ENCODE data around the gene UBAC2. TPM values are rescaled to one million over a fixed set of nuclear protein-coding genes. Genes with fewer than 3 reads are reported as not detected.

UBAC2 gene
- total and polyA plus RNA-seq, 2 donors (not counting 1 experiment from before 2014, with no cell fraction given): 32.4 to 87.4 TPM

DNA sequence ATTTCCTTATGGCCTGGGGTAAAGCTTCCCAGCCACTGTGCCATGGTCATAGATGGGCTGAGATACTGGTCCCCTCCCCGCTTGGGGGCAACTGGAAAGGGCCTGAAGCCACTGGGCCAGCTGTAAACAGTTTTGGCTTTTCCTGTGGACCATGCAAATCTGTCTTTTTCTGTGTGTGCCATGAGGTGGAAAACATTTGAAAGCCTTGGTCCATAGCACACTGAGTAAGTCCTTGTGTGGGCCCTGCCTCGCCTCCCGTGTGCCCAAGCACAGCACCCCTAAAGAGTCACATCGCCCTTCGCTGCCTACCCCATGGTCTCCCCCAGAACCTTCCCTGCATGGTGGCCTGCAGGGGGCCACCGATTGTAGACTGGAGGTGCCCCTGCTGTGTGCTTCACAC, 158.9 kb downstream of the UBAC2 start:
- Histone ChIP-seq H3K36me3 (ENCODE audit: control insufficient read depth, insufficient read depth, low read length) (no peaks in the 10 kb centered on the region), H3K79me2 (ENCODE audit: control insufficient read depth, insufficient read depth, low read length) (no peaks in the 10 kb centered on the region), H3K4me3 (replicated peaks in 1 of 4; ENCODE audit: control extremely low read depth in 1 of 4, insufficient read depth in 1 of 4, low read depth in 3 of 4, low read length in 4 of 4) (no peak overlapping the region), H3K9me3 (ENCODE audit: control insufficient read depth, insufficient read depth, low read depth, low read length) (no peaks in the 10 kb centered on the region), H3K27me3 (ENCODE audit: control insufficient read depth, insufficient read depth, low read length) (no peaks in the 10 kb centered on the region), H3K9ac (ENCODE audit: insufficient read depth, low read length) (no peak overlapping the region), H3K4me1 (ENCODE audit: control insufficient read depth, extremely low read depth, insufficient read depth, low read length) (peaks cover 8% of the 10 kb centered on the region), H3K4me2 (ENCODE audit: extremely low read depth, insufficient read depth, low read length) (no peak overlapping the region), H2AFZ (ENCODE audit: low read length) (no peak overlapping the region), H3K27ac (ENCODE audit: insufficient read depth, low read length) (no peak overlapping the region), H4K20me1 (ENCODE audit: control insufficient read depth, extremely low read depth, insufficient read depth, low read length) (no peaks in the 10 kb centered on the region)
- DNase-seq (ENCODE audit: low read depth in 2 of 2): no peak
- no peak for TF ChIP-seq CTCF (conservative IDR thresholded peaks at IDR 0.05 in 1 of 2, IDR thresholded peaks at IDR 0.05 in 1 of 2; ENCODE audit: low read depth in 1 of 2, low read length in 2 of 2)
- no peak for TF ChIP-seq EZH2 (IDR thresholded peaks at IDR 0.05; ENCODE audit: low read length, missing control alignments)

DNA sequence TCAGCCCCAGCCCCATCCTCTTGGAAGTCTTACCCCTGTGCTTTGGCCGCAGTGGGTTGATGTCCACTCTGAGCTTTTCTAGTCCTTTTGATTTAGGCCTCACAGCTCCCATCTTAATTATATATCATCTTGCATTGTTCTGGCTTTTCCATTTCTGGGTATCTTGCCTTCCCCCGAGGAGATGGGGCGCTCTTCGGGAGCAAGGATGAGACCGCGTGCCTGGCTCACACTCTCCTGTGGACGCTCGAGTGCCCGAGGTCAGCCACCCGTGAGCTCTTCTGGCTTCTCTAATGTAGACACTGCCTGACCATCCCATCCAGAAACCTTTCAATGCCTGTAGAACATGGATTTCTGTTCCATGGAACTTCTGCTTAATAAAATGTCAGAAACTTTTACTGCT, 160.0 kb downstream of the UBAC2 start:
- H3K4me2 ChIP-seq (ENCODE audit: extremely low read depth, insufficient read depth, low read length): no peak overlapping the region
- H3K4me3 ChIP-seq (replicated peaks in 1 of 4; ENCODE audit: control extremely low read depth in 1 of 4, insufficient read depth in 1 of 4, low read depth in 3 of 4, low read length in 4 of 4): no peak overlapping the region
- no peaks in the 10 kb centered on the region for H3K9me3 ChIP-seq (ENCODE audit: control insufficient read depth, insufficient read depth, low read depth, low read length)
- no peaks in the 10 kb centered on the region for H4K20me1 ChIP-seq (ENCODE audit: control insufficient read depth, extremely low read depth, insufficient read depth, low read length)
- H3K36me3 ChIP-seq (ENCODE audit: control insufficient read depth, insufficient read depth, low read length): no peaks in the 10 kb centered on the region
- no peaks in the 10 kb centered on the region for H3K79me2 ChIP-seq (ENCODE audit: control insufficient read depth, insufficient read depth, low read length)
- H3K27me3 ChIP-seq (ENCODE audit: control insufficient read depth, insufficient read depth, low read length): no peaks in the 10 kb centered on the region
- no peak overlapping the region for H3K27ac ChIP-seq (ENCODE audit: insufficient read depth, low read length)
- no peak for TF ChIP-seq EZH2 (IDR thresholded peaks at IDR 0.05; ENCODE audit: low read length, missing control alignments)
- no peak for TF ChIP-seq CTCF (conservative IDR thresholded peaks at IDR 0.05 in 1 of 2, IDR thresholded peaks at IDR 0.05 in 1 of 2; ENCODE audit: low read depth in 1 of 2, low read length in 2 of 2)
- peaks cover 8% of the 10 kb centered on the region for H3K4me1 ChIP-seq (ENCODE audit: control insufficient read depth, extremely low read depth, insufficient read depth, low read length)
- no peak for DNase-seq (ENCODE audit: low read depth in 2 of 2)
- no peak overlapping the region for H3K9ac ChIP-seq (ENCODE audit: insufficient read depth, low read length)
- H2AFZ ChIP-seq (ENCODE audit: low read length): no peak overlapping the region

- no peak for TF ChIP-seq CTCF (conservative IDR thresholded peaks at IDR 0.05 in 1 of 2, IDR thresholded peaks at IDR 0.05 in 1 of 2; ENCODE audit: low read depth in 1 of 2, low read length in 2 of 2)
- no peak for TF ChIP-seq EZH2 (IDR thresholded peaks at IDR 0.05; ENCODE audit: low read length, missing control alignments)
- Histone ChIP-seq H3K9ac (ENCODE audit: insufficient read depth, low read length) (no peak overlapping the region), H3K4me2 (ENCODE audit: extremely low read depth, insufficient read depth, low read length) (no peak overlapping the region)
These were observed 160.5 kb downstream of the UBAC2 start for GRCh38 chr13:99361197-99361596.

More at GRCh38 chr13:99361197-99361596, 160.5 kb downstream of the UBAC2 start:
- H3K9me3 ChIP-seq (ENCODE audit: control insufficient read depth, insufficient read depth, low read depth, low read length): no peaks in the 10 kb centered on the region
- H2AFZ ChIP-seq (ENCODE audit: low read length): no peak overlapping the region
- no peak overlapping the region for H3K4me3 ChIP-seq (replicated peaks in 1 of 4; ENCODE audit: control extremely low read depth in 1 of 4, insufficient read depth in 1 of 4, low read depth in 3 of 4, low read length in 4 of 4)
- H3K4me1 ChIP-seq (ENCODE audit: control insufficient read depth, extremely low read depth, insufficient read depth, low read length): peaks cover 5% of the 10 kb centered on the region
- H3K36me3 ChIP-seq (ENCODE audit: control insufficient read depth, insufficient read depth, low read length): no peaks in the 10 kb centered on the region
- no peaks in the 10 kb centered on the region for H3K79me2 ChIP-seq (ENCODE audit: control insufficient read depth, insufficient read depth, low read length)
- no peak overlapping the region for H3K27ac ChIP-seq (ENCODE audit: insufficient read depth, low read length)
- H3K27me3 ChIP-seq (ENCODE audit: control insufficient read depth, insufficient read depth, low read length): no peaks in the 10 kb centered on the region
- no peaks in the 10 kb centered on the region for H4K20me1 ChIP-seq (ENCODE audit: control insufficient read depth, extremely low read depth, insufficient read depth, low read length)
- no peak for DNase-seq (ENCODE audit: low read depth in 2 of 2)

All from fibroblast of lung (primary cell).